ENCODE data around the gene OTOA. TPM values are rescaled to one million over a fixed set of nuclear protein-coding genes. Genes with fewer than 3 reads are reported as not detected.
"Not testable (repeated sequence)": the region's sequence is repeated elsewhere in the genome, so short reads cannot be mapped to it uniquely, and the experiment has no call there.

Gene OTOA
- polyA plus RNA-seq, 2 donors = not detected

DNA sequence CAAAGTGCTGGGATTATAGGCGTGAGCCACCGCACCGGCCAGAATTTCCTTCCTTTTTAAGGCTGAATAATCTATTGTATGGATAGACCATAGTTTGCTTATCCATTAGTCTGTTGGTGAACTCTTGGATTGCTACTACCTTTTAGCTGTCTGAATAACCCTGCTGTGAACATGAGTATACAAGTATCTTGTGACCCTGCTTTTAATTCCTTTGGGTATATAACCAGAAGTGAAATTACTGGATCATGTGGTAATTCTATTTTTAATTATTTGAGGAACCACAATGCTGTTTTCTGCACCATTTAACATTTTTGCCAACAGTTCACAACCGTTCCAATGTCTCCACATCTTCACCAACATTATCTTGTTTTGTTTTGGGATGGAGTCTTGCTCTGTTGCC is 4.6 kb upstream of the OTOA start:
- Histone ChIP-seq H3K4me1 (ENCODE audit: control insufficient read depth in 2 of 2, insufficient read depth in 2 of 2, low read length in 1 of 2) (peaks cover 3 to 6% of the 10 kb centered on the region in 2 donors), H3K9me3 (ENCODE audit: control insufficient read depth in 2 of 2, insufficient read depth in 1 of 2, low read depth in 1 of 2, low read length in 1 of 2) (no peaks in the 10 kb centered on the region), H3K27ac (ENCODE audit: low read depth in 2 of 2, low read length in 1 of 2) (no peak overlapping the region), H3K4me3 (ENCODE audit: low read depth in 1 of 2, low read length in 2 of 2) (no peak overlapping the region), H3K36me3 (ENCODE audit: control insufficient read depth in 2 of 2, insufficient read depth in 2 of 2, low read length in 1 of 2) (no peaks in the 10 kb centered on the region), H3K27me3 (ENCODE audit: control insufficient read depth in 1 of 2, insufficient read depth in 2 of 2, low read length in 2 of 2) (no peaks in the 10 kb centered on the region)
- 86 to 89% methylated on average over 4 of the region's 4 CpGs for WGBS, 2 donors

- H3K4me3 ChIP-seq (ENCODE audit: low read depth in 1 of 2, low read length in 2 of 2) = no peak overlapping the region
- no peaks in the 10 kb centered on the region for H3K9me3 ChIP-seq (ENCODE audit: control insufficient read depth in 2 of 2, insufficient read depth in 1 of 2, low read depth in 1 of 2, low read length in 1 of 2)
- 92 to 95% methylated on average over 10 of the region's 10 CpGs for WGBS, 2 donors
- H3K36me3 ChIP-seq (ENCODE audit: control insufficient read depth in 2 of 2, insufficient read depth in 2 of 2, low read length in 1 of 2) = no peaks in the 10 kb centered on the region
- no peak overlapping the region for H3K27ac ChIP-seq (ENCODE audit: low read depth in 2 of 2, low read length in 1 of 2)
- H3K4me1 ChIP-seq (ENCODE audit: control insufficient read depth in 2 of 2, insufficient read depth in 2 of 2, low read length in 1 of 2) = peaks cover 0 to 7% of the 10 kb centered on the region in 2 donors
- H3K27me3 ChIP-seq (ENCODE audit: control insufficient read depth in 1 of 2, insufficient read depth in 2 of 2, low read length in 2 of 2) = no peaks in the 10 kb centered on the region
These were observed 1.2 kb downstream of the OTOA start for GRCh38 chr16:21664801-21665492.

GRCh38 chr16:21666772-21667171 is 3.0 kb downstream of the OTOA start:
- H3K27me3 ChIP-seq (ENCODE audit: control insufficient read depth in 1 of 2, insufficient read depth in 2 of 2, low read length in 2 of 2) = no peaks in the 10 kb centered on the region

GRCh38 chr16:21667575-21667974 is 3.8 kb downstream of the OTOA start:
- no peak overlapping the region for H3K27ac ChIP-seq (ENCODE audit: low read depth in 2 of 2, low read length in 1 of 2)
- no peaks in the 10 kb centered on the region for H3K36me3 ChIP-seq (ENCODE audit: control insufficient read depth in 2 of 2, insufficient read depth in 2 of 2, low read length in 1 of 2)
- no peak overlapping the region for H3K4me3 ChIP-seq (ENCODE audit: low read depth in 1 of 2, low read length in 2 of 2)
- peaks cover 0 to 7% of the 10 kb centered on the region in 2 donors for H3K4me1 ChIP-seq (ENCODE audit: control insufficient read depth in 2 of 2, insufficient read depth in 2 of 2, low read length in 1 of 2)
- no peaks in the 10 kb centered on the region for H3K27me3 ChIP-seq (ENCODE audit: control insufficient read depth in 1 of 2, insufficient read depth in 2 of 2, low read length in 2 of 2)
- H3K9me3 ChIP-seq (ENCODE audit: control insufficient read depth in 2 of 2, insufficient read depth in 1 of 2, low read depth in 1 of 2, low read length in 1 of 2) = no peaks in the 10 kb centered on the region
- WGBS, 2 donors = 85% methylated on average over 3 of the region's 3 CpGs

More at GRCh38 chr16:21666772-21667171, 3.0 kb downstream of the OTOA start:
- no peaks in the 10 kb centered on the region for H3K36me3 ChIP-seq (ENCODE audit: control insufficient read depth in 2 of 2, insufficient read depth in 2 of 2, low read length in 1 of 2)
- 57 to 61% methylated on average over 3 of the region's 3 CpGs for WGBS, 2 donors
- H3K4me1 ChIP-seq (ENCODE audit: control insufficient read depth in 2 of 2, insufficient read depth in 2 of 2, low read length in 1 of 2) = peaks cover 0 to 7% of the 10 kb centered on the region in 2 donors
- H3K4me3 ChIP-seq (ENCODE audit: low read depth in 1 of 2, low read length in 2 of 2) = no peak overlapping the region
- no peaks in the 10 kb centered on the region for H3K9me3 ChIP-seq (ENCODE audit: control insufficient read depth in 2 of 2, insufficient read depth in 1 of 2, low read depth in 1 of 2, low read length in 1 of 2)
- H3K27ac ChIP-seq (ENCODE audit: low read depth in 2 of 2, low read length in 1 of 2) = no peak overlapping the region

GRCh38 chr16:21673469-21673868 is 9.7 kb downstream of the OTOA start:
- no peak overlapping the region for H3K4me3 ChIP-seq (ENCODE audit: low read depth in 1 of 2, low read length in 2 of 2)
- WGBS, 2 donors = 84 to 93% methylated on average over 3 of the region's 3 CpGs
- no peaks in the 10 kb centered on the region for H3K36me3 ChIP-seq (ENCODE audit: control insufficient read depth in 2 of 2, insufficient read depth in 2 of 2, low read length in 1 of 2)
- no peaks in the 10 kb centered on the region for H3K9me3 ChIP-seq (ENCODE audit: control insufficient read depth in 2 of 2, insufficient read depth in 1 of 2, low read depth in 1 of 2, low read length in 1 of 2)
- H3K27ac ChIP-seq (ENCODE audit: low read depth in 2 of 2, low read length in 1 of 2) = no peak overlapping the region
- no peaks in the 10 kb centered on the region for H3K4me1 ChIP-seq (ENCODE audit: control insufficient read depth in 2 of 2, insufficient read depth in 2 of 2, low read length in 1 of 2)
- no peaks in the 10 kb centered on the region for H3K27me3 ChIP-seq (ENCODE audit: control insufficient read depth in 1 of 2, insufficient read depth in 2 of 2, low read length in 2 of 2)

GRCh38 chr16:21674456-21674855 is 10.7 kb downstream of the OTOA start:
- not testable (repeated sequence) for H3K4me3 ChIP-seq (ENCODE audit: low read depth in 1 of 2, low read length in 2 of 2); H3K27me3 ChIP-seq (ENCODE audit: control insufficient read depth in 1 of 2, insufficient read depth in 2 of 2, low read length in 2 of 2); H3K4me1 ChIP-seq (ENCODE audit: control insufficient read depth in 2 of 2, insufficient read depth in 2 of 2, low read length in 1 of 2); H3K36me3 ChIP-seq (ENCODE audit: control insufficient read depth in 2 of 2, insufficient read depth in 2 of 2, low read length in 1 of 2); H3K27ac ChIP-seq (ENCODE audit: low read depth in 2 of 2, low read length in 1 of 2); H3K9me3 ChIP-seq (ENCODE audit: control insufficient read depth in 2 of 2, insufficient read depth in 1 of 2, low read depth in 1 of 2, low read length in 1 of 2)
- WGBS, 2 donors = 87 to 88% methylated on average over 4 of the region's 4 CpGs

GRCh38 chr16:21680714-21681113 is 16.9 kb downstream of the OTOA start:
- not testable (repeated sequence) for H3K27me3 ChIP-seq (ENCODE audit: control insufficient read depth in 1 of 2, insufficient read depth in 2 of 2, low read length in 2 of 2); H3K9me3 ChIP-seq (ENCODE audit: control insufficient read depth in 2 of 2, insufficient read depth in 1 of 2, low read depth in 1 of 2, low read length in 1 of 2); H3K4me1 ChIP-seq (ENCODE audit: control insufficient read depth in 2 of 2, insufficient read depth in 2 of 2, low read length in 1 of 2); H3K27ac ChIP-seq (ENCODE audit: low read depth in 2 of 2, low read length in 1 of 2); H3K4me3 ChIP-seq (ENCODE audit: low read depth in 1 of 2, low read length in 2 of 2); H3K36me3 ChIP-seq (ENCODE audit: control insufficient read depth in 2 of 2, insufficient read depth in 2 of 2, low read length in 1 of 2)
- 84 to 94% methylated on average over 5 of the region's 5 CpGs for WGBS, 2 donors

GRCh38 chr16:21683184-21683583 is 19.4 kb downstream of the OTOA start:
- WGBS, 2 donors = 77 to 80% methylated on average over 3 of the region's 3 CpGs
- no peak overlapping the region for H3K4me3 ChIP-seq (ENCODE audit: low read depth in 1 of 2, low read length in 2 of 2)
- no peaks in the 10 kb centered on the region for H3K27me3 ChIP-seq (ENCODE audit: control insufficient read depth in 1 of 2, insufficient read depth in 2 of 2, low read length in 2 of 2)
- no peak overlapping the region for H3K27ac ChIP-seq (ENCODE audit: low read depth in 2 of 2, low read length in 1 of 2)
- H3K4me1 ChIP-seq (ENCODE audit: control insufficient read depth in 2 of 2, insufficient read depth in 2 of 2, low read length in 1 of 2) = no peaks in the 10 kb centered on the region
- no peaks in the 10 kb centered on the region for H3K9me3 ChIP-seq (ENCODE audit: control insufficient read depth in 2 of 2, insufficient read depth in 1 of 2, low read depth in 1 of 2, low read length in 1 of 2)
- no peaks in the 10 kb centered on the region for H3K36me3 ChIP-seq (ENCODE audit: control insufficient read depth in 2 of 2, insufficient read depth in 2 of 2, low read length in 1 of 2)

DNA sequence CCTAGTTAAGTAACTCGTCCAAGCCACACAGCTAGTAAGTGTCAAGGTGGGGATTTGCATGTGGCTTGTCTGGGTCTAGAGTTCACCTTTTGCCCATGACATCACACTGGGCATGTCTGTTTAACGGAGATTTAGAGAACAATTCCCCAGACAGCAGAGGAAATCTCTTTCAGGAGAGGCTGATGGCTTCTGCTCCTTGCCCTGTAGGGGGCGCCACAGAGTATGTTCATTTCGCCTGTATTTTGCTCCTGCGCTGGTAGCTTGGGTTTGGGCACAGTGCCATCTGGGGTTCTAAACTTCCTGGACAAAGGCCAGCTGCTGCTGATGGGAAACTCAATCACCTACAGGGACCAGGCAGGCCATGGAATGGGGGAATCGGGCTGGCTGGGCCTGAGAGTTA is 20.4 kb downstream of the OTOA start:
- Histone ChIP-seq H3K4me3 (ENCODE audit: low read depth in 1 of 2, low read length in 2 of 2) (no peak overlapping the region), H3K27ac (ENCODE audit: low read depth in 2 of 2, low read length in 1 of 2) (no peak overlapping the region), H3K9me3 (ENCODE audit: control insufficient read depth in 2 of 2, insufficient read depth in 1 of 2, low read depth in 1 of 2, low read length in 1 of 2) (peaks cover 0 to 3% of the 10 kb centered on the region in 2 donors), H3K36me3 (ENCODE audit: control insufficient read depth in 2 of 2, insufficient read depth in 2 of 2, low read length in 1 of 2) (no peaks in the 10 kb centered on the region), H3K4me1 (ENCODE audit: control insufficient read depth in 2 of 2, insufficient read depth in 2 of 2, low read length in 1 of 2) (no peaks in the 10 kb centered on the region), H3K27me3 (ENCODE audit: control insufficient read depth in 1 of 2, insufficient read depth in 2 of 2, low read length in 2 of 2) (no peaks in the 10 kb centered on the region)
- WGBS, 2 donors = 32 to 33% methylated on average over 6 of the region's 6 CpGs

DNA sequence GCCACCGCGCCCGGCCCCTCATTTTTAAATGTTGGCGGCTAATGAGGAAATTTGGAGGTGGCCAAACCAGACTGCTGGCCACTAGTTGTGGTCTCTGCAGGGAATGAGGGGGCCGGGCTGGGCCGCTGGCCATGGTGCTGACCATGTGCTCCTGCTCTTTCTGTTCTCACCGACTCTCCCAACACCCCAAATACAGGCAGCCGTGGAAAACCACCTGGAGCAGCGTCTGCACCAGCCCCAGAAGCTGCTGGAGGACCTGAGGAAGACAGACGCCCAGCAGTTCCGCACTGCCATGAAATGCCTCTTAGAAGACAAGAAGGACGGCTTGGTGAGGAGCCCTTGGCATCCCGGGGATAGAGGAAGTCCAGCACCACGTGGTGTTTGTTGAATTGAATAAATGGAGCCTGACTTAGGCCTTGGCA is 21.3 kb downstream of the OTOA start:
- Histone ChIP-seq H3K9me3 (ENCODE audit: control insufficient read depth in 2 of 2, insufficient read depth in 1 of 2, low read depth in 1 of 2, low read length in 1 of 2) (peaks cover 0 to 3% of the 10 kb centered on the region in 2 donors), H3K36me3 (ENCODE audit: control insufficient read depth in 2 of 2, insufficient read depth in 2 of 2, low read length in 1 of 2) (no peaks in the 10 kb centered on the region), H3K4me3 (ENCODE audit: low read depth in 1 of 2, low read length in 2 of 2) (no peak overlapping the region), H3K4me1 (ENCODE audit: control insufficient read depth in 2 of 2, insufficient read depth in 2 of 2, low read length in 1 of 2) (no peaks in the 10 kb centered on the region), H3K27me3 (ENCODE audit: control insufficient read depth in 1 of 2, insufficient read depth in 2 of 2, low read length in 2 of 2) (no peaks in the 10 kb centered on the region), H3K27ac (ENCODE audit: low read depth in 2 of 2, low read length in 1 of 2) (no peak overlapping the region)
- WGBS, 2 donors = 51 to 55% methylated on average over 14 of the region's 14 CpGs

Data from esophagus (tissue), 2 donors.